H1 (cell line): ENCODE data around the gene CWC27. TPM values are rescaled to one million over a fixed set of nuclear protein-coding genes. Genes with fewer than 3 reads are reported as not detected.

Experiments
- CTCF ChIA-PET: fragments of 300-600 bp; sonication (Branson Sonifier 250); formaldehyde crosslinking; loops from one replicate; lab custom pipeline; 2021; ENCODE audit not compliant: partially characterized antibody; lab: Charles Lee
- POLR2A ChIA-PET: fragments of 300-600 bp; sonication (Branson Sonifier 250); formaldehyde crosslinking; loops from one replicate; lab custom pipeline; 2021; ENCODE audit warnings: inconsistent platforms; ENCODE audit not compliant: partially characterized antibody; lab: Charles Lee
- DNase-seq, 2 experiments: peaks; one replicate each; pipeline versions ENCODE4 v3.0.0 to v3.0.0-alpha.2; 2010 to 2022; ENCODE audit warnings: low spot score in 2 of 2, low read depth in 1 of 2, mixed read lengths in 1 of 2
- FAIRE-seq: peaks from 2 replicates; lab custom pipeline; 2011; peaks lifted over from hg19 to GRCh38; lab: Jason Lieb, UNC
- H2AFZ ChIP-seq: 2 replicates; pipeline ENCODE4 v1.8.1; 2012; ENCODE audit warnings: low read length, inconsistent platforms
- H2AK5ac ChIP-seq: 2 replicates; pipeline ENCODE4 v1.6.1; 2013; ENCODE audit warnings: low read depth, low read length
- H2BK120ac ChIP-seq: replicated peaks from 2 replicates; pipeline ENCODE3; 2013; ENCODE audit warnings: low read depth, low read length, inconsistent platforms
- H2BK12ac ChIP-seq: 2 replicates; pipeline ENCODE4 v1.6.1; 2013; ENCODE audit warnings: low read depth, low read length
- H2BK15ac ChIP-seq: 2 replicates; pipeline ENCODE4 v1.6.1; 2013; ENCODE audit warnings: low read length
- H2BK20ac ChIP-seq: 2 replicates; pipeline ENCODE4 v1.6.1; 2013; ENCODE audit warnings: low read length
- H2BK5ac ChIP-seq: 2 replicates; pipeline ENCODE4 v1.6.1; 2013; ENCODE audit warnings: low read depth, low read length
- H3K14ac ChIP-seq: 2 replicates; pipeline ENCODE4 v1.6.1; 2013; ENCODE audit warnings: inconsistent platforms; ENCODE audit not compliant: insufficient read length
- H3K18ac ChIP-seq: 2 replicates; pipeline ENCODE4 v1.6.1; 2013; ENCODE audit warnings: low read length; ENCODE audit errors: extremely low read depth
- H3K23ac ChIP-seq: 2 replicates; pipeline ENCODE4 v1.6.1; 2013; ENCODE audit warnings: inconsistent platforms; ENCODE audit not compliant: insufficient read length
- H3K23me2 ChIP-seq: 2 replicates; pipeline ENCODE4 v1.6.1; 2013; ENCODE audit warnings: low read depth, low read length
- H3K27ac ChIP-seq: 2 replicates; pipeline ENCODE4 v1.6.1; 2011; ENCODE audit warnings: low read depth, low read length, inconsistent platforms
- H3K27me3 ChIP-seq, 4 experiments: replicated peaks in 1 of 4; 1 replicate in 1 of 4; 2 replicates in 3 of 4; pipeline versions ENCODE4 v1.6.1 to v1.8.1; 2011 to 2013; ENCODE audit warnings: low read length in 3 of 4, mild to moderate bottlenecking in 3 of 4, inconsistent platforms in 2 of 4, mixed read lengths in 2 of 4, moderate library complexity in 1 of 4; ENCODE audit not compliant: control insufficient read depth in 3 of 4, insufficient read depth in 3 of 4; ENCODE audit errors: extremely low read depth in 1 of 4
- H3K36me3 ChIP-seq, 4 experiments: 2 replicates each; pipeline versions ENCODE4 v1.6.1 to v1.8.1; 2011 to 2013; ENCODE audit warnings: mild to moderate bottlenecking in 4 of 4, low read length in 3 of 4, moderate library complexity in 2 of 4, control low read depth in 1 of 4, inconsistent platforms in 1 of 4; ENCODE audit not compliant: insufficient read depth in 4 of 4, control insufficient read depth in 2 of 4
- H3K4ac ChIP-seq: replicated peaks from 2 replicates; pipeline ENCODE3; 2013; ENCODE audit warnings: low read length, low read depth, mixed read lengths, inconsistent platforms; ENCODE audit not compliant: insufficient read length
- H3K4me1 ChIP-seq, 4 experiments: replicated peaks in 1 of 4; 1 replicate in 1 of 4; 2 replicates in 3 of 4; pipeline versions ENCODE4 v1.6.1 to v1.8.1; 2011 to 2013; ENCODE audit warnings: low read length in 3 of 4, inconsistent platforms in 2 of 4, mixed read lengths in 1 of 4; ENCODE audit not compliant: insufficient read depth in 4 of 4, control insufficient read depth in 3 of 4
- H3K4me2 ChIP-seq, 2 experiments: 2 replicates each; pipeline versions ENCODE4 v1.6.1 to v1.8.1; 2011 to 2013; ENCODE audit warnings: low read depth in 2 of 2, low read length in 2 of 2, control low read depth in 1 of 2, inconsistent platforms in 1 of 2, mild to moderate bottlenecking in 1 of 2; ENCODE audit not compliant: insufficient read depth in 1 of 2
- H3K4me3 ChIP-seq, 4 experiments: fragments of 200-600, 300-600 bp in 1 of 4; sonication (generic), shearing (Covaris generic), sonication (Bioruptor Twin) in 1 of 4; 2 replicates each; pipeline versions ENCODE4 v1.5.1 to v1.8.1; 2011 to 2016; ENCODE audit warnings: low read length in 4 of 4, low read depth in 3 of 4, control low read depth in 2 of 4, inconsistent platforms in 2 of 4, mild to moderate bottlenecking in 2 of 4, mixed read lengths in 1 of 4, moderate library complexity in 1 of 4; ENCODE audit not compliant: insufficient read depth in 2 of 4; ENCODE audit errors: extremely low read depth in 1 of 4
- H3K56ac ChIP-seq: replicated peaks from 2 replicates; pipeline ENCODE3; 2013; ENCODE audit warnings: low read depth, mild to moderate bottlenecking, mixed read lengths, low read length, inconsistent platforms; ENCODE audit not compliant: insufficient read length
- H3K79me1 ChIP-seq: 2 replicates; pipeline ENCODE4 v1.6.1; 2013; ENCODE audit warnings: low read depth, low read length, control low read depth
- H3K79me2 ChIP-seq, 2 experiments: 2 replicates each; pipeline versions ENCODE4 v1.6.1 to v1.8.1; 2012 to 2013; ENCODE audit warnings: low read length in 2 of 2, mild to moderate bottlenecking in 2 of 2, inconsistent platforms in 1 of 2; ENCODE audit not compliant: insufficient read depth in 2 of 2, control insufficient read depth in 1 of 2
- H3K9ac ChIP-seq, 4 experiments: replicated peaks in 1 of 4; 1 replicate in 1 of 4; 2 replicates in 3 of 4; pipeline versions ENCODE4 v1.6.1 to v1.8.1; 2011 to 2013; ENCODE audit warnings: low read depth in 3 of 4, low read length in 3 of 4, control low read depth in 2 of 4, mild to moderate bottlenecking in 2 of 4, moderate library complexity in 2 of 4, inconsistent platforms in 1 of 4; ENCODE audit errors: extremely low read depth in 1 of 4
- H3K9me3 ChIP-seq, 2 experiments: 2 replicates each; pipeline versions ENCODE4 v1.6.1 to v1.8.1; 2012 to 2013; ENCODE audit warnings: mild to moderate bottlenecking in 2 of 2, moderate library complexity in 2 of 2, control low read depth in 1 of 2, inconsistent platforms in 1 of 2, low read depth in 1 of 2, low read length in 1 of 2, mixed read lengths in 1 of 2; ENCODE audit not compliant: insufficient read depth in 2 of 2
- H4K20me1 ChIP-seq, 2 experiments: replicated peaks in 1 of 2; 2 replicates each; pipeline versions ENCODE3 to v1.8.1; 2011 to 2013; ENCODE audit warnings: inconsistent platforms in 2 of 2, low read length in 2 of 2, mild to moderate bottlenecking in 1 of 2; ENCODE audit not compliant: insufficient read depth in 2 of 2, control insufficient read depth in 1 of 2
- H4K5ac ChIP-seq: 2 replicates; pipeline ENCODE4 v1.6.1; 2013; ENCODE audit warnings: low read length, low read depth, mixed read lengths, inconsistent platforms; ENCODE audit not compliant: insufficient read length
- H4K8ac ChIP-seq: 2 replicates; pipeline ENCODE4 v1.8.0; 2013; ENCODE audit warnings: mild to moderate bottlenecking, moderate library complexity, low read length, inconsistent platforms; ENCODE audit not compliant: insufficient read depth; ENCODE audit errors: extremely low read depth
- H4K91ac ChIP-seq: replicated peaks from 2 replicates; pipeline ENCODE3; 2013; ENCODE audit warnings: low read length, mixed read lengths, inconsistent platforms; ENCODE audit not compliant: insufficient read length
- CHD1 ChIP-seq: IDR thresholded peaks from 2 replicates; pipeline ENCODE4 v1.6.1; 2012; ENCODE audit warnings: low read depth, low read length, improper control_type of control experiment
- EP300 ChIP-seq, 2 experiments: IDR thresholded peaks; 1 replicate in 1 of 2; 2 replicates in 1 of 2; pipeline ENCODE4 v1.6.1; 2011 to 2012; ENCODE audit warnings: low read depth in 2 of 2, low read length in 2 of 2, mild to moderate bottlenecking in 2 of 2, borderline replicate concordance in 1 of 2, inconsistent platforms in 1 of 2, moderate library complexity in 1 of 2
- GTF2F1 ChIP-seq: IDR thresholded peaks from 2 replicates; pipeline ENCODE4 v1.6.1; 2012; ENCODE audit warnings: low read depth, low read length, improper control_type of control experiment, borderline replicate concordance
- HDAC2 ChIP-seq, 2 experiments: fragments of 300-600 bp in 1 of 2; sonication (generic) in 1 of 2; IDR thresholded peaks; 2 replicates each; pipeline ENCODE4 v1.6.1; 2011 to 2012; ENCODE audit warnings: low read depth in 2 of 2, low read length in 2 of 2, mild to moderate bottlenecking in 2 of 2, moderate library complexity in 2 of 2, borderline replicate concordance in 1 of 2, inconsistent platforms in 1 of 2
- JUN ChIP-seq: IDR thresholded peaks from 2 replicates; pipeline ENCODE4 v1.6.1; 2011; ENCODE audit warnings: low read depth, mild to moderate bottlenecking, improper control_type of control experiment, low read length
- NRF1 ChIP-seq: IDR thresholded peaks from 2 replicates; pipeline ENCODE4 v1.6.1; 2011; ENCODE audit warnings: mild to moderate bottlenecking, low read depth, low read length, improper control_type of control experiment
- PHF8 ChIP-seq: fragments of 200-600 bp; sonication (generic); conservative IDR thresholded peaks from 2 replicates; pipeline ENCODE4 v1.7.1; 2012; ENCODE audit warnings: low read depth, mild to moderate bottlenecking, inconsistent platforms, low read length, moderate library complexity
- RXRA ChIP-seq: IDR thresholded peaks from 2 replicates; pipeline ENCODE4 v1.6.1; 2011; ENCODE audit warnings: low read depth, mild to moderate bottlenecking, low read length, moderate library complexity; ENCODE audit not compliant: insufficient read depth
- SAP30 ChIP-seq: fragments of 300-600 bp; sonication (generic); IDR thresholded peaks from 2 replicates; pipeline ENCODE4 v1.7.1; 2012; ENCODE audit warnings: low read length, moderate library complexity, mild to moderate bottlenecking, inconsistent platforms; ENCODE audit not compliant: insufficient read depth, insufficient replicate concordance
- TAF1 ChIP-seq: IDR thresholded peaks from 2 replicates; pipeline ENCODE4 v1.6.1; 2011; ENCODE audit warnings: mild to moderate bottlenecking, low read depth, low read length
- TCF12 ChIP-seq: IDR thresholded peaks from 2 replicates; pipeline ENCODE4 v1.6.1; 2011; ENCODE audit warnings: low read depth, mild to moderate bottlenecking, low read length
- WGBS, 2 experiments: shearing (Covaris generic) in 1 of 2; methylation state at CpG; one replicate each; pipeline versions ENCODE4 v1.1.6 to v1.1.7; 2013 to 2015; ENCODE audit warnings: low lambda C conversion rate in 2 of 2, mixed read lengths in 2 of 2, inconsistent platforms in 1 of 2, low coverage in 1 of 2, missing lambda C conversion rate in 1 of 2; ENCODE audit not compliant: insufficient replicate concordance in 2 of 2, insufficient coverage in 1 of 2, insufficient read length in 1 of 2; ENCODE audit errors: extremely low coverage in 1 of 2, missing lambda C conversion rate in 1 of 2; 5-methylcytosine and 5-hydroxymethylcytosine counted together
- polyA plus RNA-seq, 7 experiments: library from polyadenylated mRNA; depleted of rRNA in 3 of 7; stranded (reverse) in 5 of 7; unstranded in 2 of 7; fragments of >200 nt in 5 of 7; fragments of 200-250 nt in 2 of 7; gene quantifications; 1 replicate in 5 of 7; 2 replicates in 1 of 7; 4 replicates in 1 of 7; pipeline versions ENCODE4 v1.2.1 to v1.2.3, GENCODE V29; 2011 to 2013; ENCODE audit warnings: missing spikeins in 2 of 7, mixed read lengths in 2 of 7
- total RNA-seq: library from RNA; stranded (reverse); fragmentation: NEBNext Ultra II Directional; extraction: Animal tissue kit (Norgen Biotek cat#: 25700); gene quantifications from 2 replicates; pipeline ENCODE4 v1.2.1, GENCODE V29; 2021
- TF ChIP-seq, protein P1 (sequence below): IDR thresholded peaks from 2 replicates; pipeline ENCODE4 v1.6.1; 2011; ENCODE audit warnings: low read depth, mild to moderate bottlenecking, low read length; ENCODE audit not compliant: insufficient read depth

Gene CWC27
- total and polyA plus RNA-seq, 2 of the 8 experiments (the other 6 are each of a cell fraction or from before 2014, with no cell fraction given) = 24.9 to 43.4 TPM

DNA sequence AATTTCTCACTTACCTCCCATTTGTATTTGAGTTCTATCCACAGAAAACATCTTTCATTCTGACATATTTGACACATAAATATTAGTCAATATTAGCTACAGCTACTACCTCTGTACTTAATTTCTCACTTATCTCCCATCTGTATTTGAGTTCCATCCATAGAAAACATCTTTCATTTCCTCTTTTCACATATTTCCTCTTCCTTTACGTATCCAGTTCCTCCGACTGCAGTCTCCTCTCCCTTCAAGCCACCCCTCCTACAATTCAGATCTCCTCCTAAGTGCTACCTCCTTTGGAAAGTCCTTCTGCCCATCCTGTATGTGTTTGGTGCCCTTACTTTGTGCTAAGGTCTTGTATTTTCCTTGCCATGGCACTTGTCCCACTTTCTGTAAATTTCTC is 1.8 kb upstream of the CWC27 start:
- CTCF ChIA-PET = interaction anchor here (1.0 to 2.6 kb wide), 4 partner anchors 17 to 132 kb away, joined by 3 to 14 read pairs (median 4); no protein-coding TSS in a partner anchor
- Histone ChIP-seq H3K9ac (peak overlapping the region in 2 of 4 experiments; percentile 44 to 54; a peak in 2 of 7 replicates), H4K8ac (no peak overlapping the region), H4K91ac (no peak overlapping the region), H4K5ac (no peak overlapping the region), H2BK12ac (no peak overlapping the region), H2AFZ (no peak overlapping the region), H2BK20ac (no peak overlapping the region), H3K4ac (no peak overlapping the region), H3K79me1 (peaks cover 6% of the 10 kb centered on the region), H3K79me2 (peaks cover 15 to 84% of the 10 kb centered on the region in 2 experiments; a peak in 3 of 4 replicates), H3K4me2 (peak overlapping the region; percentile 56 to 75), H2BK5ac (no peak overlapping the region), H3K23ac (no peak overlapping the region), H2BK120ac (no peak overlapping the region), H4K20me1 (peaks cover 0 to 2% of the 10 kb centered on the region in 2 experiments), H2AK5ac (0 out of 2 replicates have a peak overlapping the region, but pooled peaks have one; percentile 45), H3K9me3 (no peaks in the 10 kb centered on the region), H3K23me2 (0 out of 2 replicates have a peak, but pooled peaks cover 2% of the 10 kb centered on the region), H3K27ac (no peak overlapping the region), H3K36me3 (peaks cover 2 to 26% (median 11%) of the 10 kb centered on the region in 4 experiments; a peak in 4 of 8 replicates), H3K4me3 (peak overlapping the region; percentile 79 to 100 (median 98); a peak in 6 of 8 replicates), H3K14ac (no peak overlapping the region), H3K4me1 (peaks cover 0 to 9% (median 3%) of the 10 kb centered on the region in 4 experiments; a peak in 4 of 7 replicates), H3K18ac (no peak overlapping the region), H3K27me3 (no peaks in the 10 kb centered on the region), H2BK15ac (no peak overlapping the region), H3K56ac (no peak overlapping the region)
- no peak for FAIRE-seq
- no peak for DNase-seq
- 72 to 100% methylated on average over 2 of the region's 2 CpGs for WGBS, 2 experiments
- POLR2A ChIA-PET = interaction anchor here (1.5 to 3.7 kb wide), 4 partner anchors 8 to 76 kb away, joined by 4 to 30 read pairs (median 6); partner anchors contain the start of gene SHISAL2B
- TF ChIP-seq CHD1 = no peak
- TF ChIP-seq, protein P1, sequence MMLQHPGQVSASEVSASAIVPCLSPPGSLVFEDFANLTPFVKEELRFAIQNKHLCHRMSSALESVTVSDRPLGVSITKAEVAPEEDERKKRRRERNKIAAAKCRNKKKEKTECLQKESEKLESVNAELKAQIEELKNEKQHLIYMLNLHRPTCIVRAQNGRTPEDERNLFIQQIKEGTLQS = no peak
- no peak for TF ChIP-seq RXRA
- no peak for TF ChIP-seq HDAC2 (IDR thresholded peaks at IDR 0.05; ENCODE audit: borderline replicate concordance in 1 of 2, low read depth in 2 of 2, low read length in 2 of 2)
- TF ChIP-seq EP300 (IDR thresholded peaks at IDR 0.05; ENCODE audit: borderline replicate concordance in 1 of 2, low read depth in 2 of 2, low read length in 2 of 2) = no peak
- no peak for TF ChIP-seq JUN
- no peak for TF ChIP-seq TCF12
- TF ChIP-seq NRF1 = no peak
- TF ChIP-seq GTF2F1 = no peak
- TF ChIP-seq TAF1 = no peak
- TF ChIP-seq PHF8 = no peak
- TF ChIP-seq SAP30 = no peak
